ENCODE measurements around the gene TCERG1L. TPM values are rescaled to one million over a fixed set of nuclear protein-coding genes. Genes with fewer than 3 reads are reported as not detected.
"Not testable (repeated sequence)": the region's sequence is repeated elsewhere in the genome, so short reads cannot be mapped to it uniquely, and the experiment has no call there.

Gene TCERG1L
- total RNA-seq, 1 donor from 2014 or later = not detected

DNA sequence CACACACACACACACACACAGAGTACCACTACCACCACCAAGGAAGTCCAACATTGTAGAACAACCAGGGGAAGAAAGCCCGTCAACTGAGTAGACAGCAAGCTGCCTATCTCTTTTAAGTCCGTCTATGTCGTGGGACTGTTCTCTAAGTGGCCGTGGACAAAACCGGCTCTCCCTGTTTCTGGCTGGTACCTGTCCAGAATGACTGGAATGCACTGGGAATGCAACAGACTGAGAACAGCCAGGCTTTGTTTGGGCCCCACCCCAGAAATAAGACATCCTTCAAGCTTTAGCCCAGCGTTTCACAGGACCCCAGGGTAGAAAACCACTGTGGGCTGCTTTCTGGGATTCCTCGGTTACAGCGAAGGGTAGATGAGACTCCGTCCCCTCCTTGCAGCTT is 203.6 kb downstream of the TCERG1L start:
- H3K36me3 Mint-ChIP-seq (ENCODE audit: low read depth) = no peaks in the 10 kb centered on the region
- H3K4me3 Mint-ChIP-seq = no peak overlapping the region
- no peaks in the 10 kb centered on the region for H3K9me3 Mint-ChIP-seq
- H3K4me1 Mint-ChIP-seq = no peaks in the 10 kb centered on the region
- intact Hi-C loops (cut with micrococcal nuclease) = no loop called here
- no peaks in the 10 kb centered on the region for H3K27me3 Mint-ChIP-seq
- no peak overlapping the region for H3K27ac Mint-ChIP-seq
- no peak for DNase-seq

DNA sequence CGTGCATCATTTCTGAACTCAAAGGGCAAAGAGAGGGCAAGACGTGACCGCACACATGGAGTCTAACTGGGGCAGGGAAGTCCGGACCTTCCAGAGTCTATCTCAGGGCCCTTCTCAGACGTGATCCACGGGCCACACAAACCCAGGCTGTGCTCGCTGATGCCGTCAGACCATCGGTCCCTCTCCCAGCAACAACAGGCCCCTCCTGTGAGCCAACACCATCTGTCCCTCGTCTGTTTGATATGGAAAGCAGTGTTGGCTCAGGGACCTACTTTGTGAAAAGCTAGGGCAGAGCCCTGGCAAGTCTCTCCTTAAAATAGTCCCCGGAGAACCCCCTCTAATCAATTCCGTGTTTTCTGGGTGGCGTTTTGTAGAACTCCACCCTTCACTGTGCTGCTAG is 208.8 kb downstream of the TCERG1L start:
- no peaks in the 10 kb centered on the region for H3K27me3 Mint-ChIP-seq
- intact Hi-C loops (cut with micrococcal nuclease) = no loop called here
- no peaks in the 10 kb centered on the region for H3K4me1 Mint-ChIP-seq
- H3K4me3 Mint-ChIP-seq = no peak overlapping the region
- no peak for DNase-seq
- H3K27ac Mint-ChIP-seq = no peak overlapping the region
- H3K9me3 Mint-ChIP-seq = no peaks in the 10 kb centered on the region
- no peaks in the 10 kb centered on the region for H3K36me3 Mint-ChIP-seq (ENCODE audit: low read depth)

DNA sequence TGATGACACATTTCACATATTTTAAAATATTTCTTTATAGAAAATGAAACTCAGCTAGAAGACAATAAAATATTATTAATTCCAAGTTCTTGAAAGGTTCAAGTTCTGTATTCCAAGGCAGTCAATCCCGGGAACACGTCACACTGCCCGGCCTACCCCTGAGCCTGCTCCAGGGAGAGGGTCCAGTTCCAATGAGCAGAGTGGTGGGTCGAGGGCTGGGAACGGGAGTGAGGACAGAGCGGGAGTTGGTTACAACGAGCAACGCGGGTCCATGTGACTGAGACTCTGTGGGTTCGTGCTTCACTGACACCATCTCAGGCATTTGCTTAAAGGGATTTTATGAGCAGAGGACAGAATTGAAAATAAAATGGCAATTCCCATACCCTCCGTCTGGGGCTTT is 209.4 kb downstream of the TCERG1L start:
- intact Hi-C loops (cut with micrococcal nuclease) = no loop called here

DNA sequence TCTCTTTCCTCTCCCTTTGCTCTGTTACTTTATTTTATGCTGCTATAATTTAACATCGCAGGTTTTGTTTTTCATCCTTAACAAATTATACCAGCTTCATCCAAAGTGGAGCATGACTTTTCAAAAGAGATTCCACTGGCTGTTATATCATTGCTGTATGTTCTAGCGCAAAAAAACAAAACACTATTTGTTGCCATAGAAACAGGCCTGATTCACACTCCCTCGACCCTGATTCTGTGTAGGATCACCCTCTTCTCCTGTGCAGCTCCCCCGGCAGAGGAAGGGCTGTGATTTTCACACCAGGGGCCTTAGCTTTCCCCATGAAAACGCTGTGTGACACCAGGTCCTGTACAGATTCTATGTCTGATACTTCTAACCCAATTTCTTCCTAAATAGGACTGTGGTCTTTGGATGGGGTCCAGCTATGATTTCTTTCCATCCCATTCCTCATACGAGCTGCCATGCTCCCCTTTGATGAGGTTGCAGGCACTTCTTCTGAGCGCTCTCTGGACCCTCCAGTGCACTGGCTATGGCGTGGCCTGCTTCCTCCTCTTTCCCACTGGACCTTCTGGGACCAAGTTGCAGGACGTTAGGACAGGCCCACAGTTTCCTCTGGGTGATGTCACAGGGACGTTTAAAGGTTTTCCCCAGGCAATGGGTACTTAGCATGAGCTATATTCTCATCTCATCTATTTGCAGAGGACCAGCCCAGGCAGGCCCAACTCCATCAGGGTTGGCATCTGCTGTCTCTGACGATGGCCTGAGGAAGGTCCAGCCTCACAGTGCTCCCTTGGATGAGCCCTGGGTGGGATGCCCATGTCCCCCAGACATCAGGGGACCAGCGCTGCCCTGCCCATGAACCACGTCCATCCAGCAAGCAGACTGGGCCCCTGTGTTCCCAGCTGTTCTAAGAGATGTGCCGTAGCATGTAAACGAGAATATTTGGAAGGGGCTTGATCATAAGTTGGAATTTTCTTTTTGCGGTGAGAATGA is 210.8 kb downstream of the TCERG1L start:
- intact Hi-C loops (cut with micrococcal nuclease); H3K27me3 Mint-ChIP-seq; H3K36me3 Mint-ChIP-seq (ENCODE audit: low read depth); DNase-seq; H3K9me3 Mint-ChIP-seq; H3K4me3 Mint-ChIP-seq; H3K4me1 Mint-ChIP-seq; H3K27ac Mint-ChIP-seq: not testable (repeated sequence)

More for the DNA sequence above, 209.4 kb downstream of the TCERG1L start:
- no peak overlapping the region for H3K4me3 Mint-ChIP-seq
- no peak overlapping the region for H3K27ac Mint-ChIP-seq
- no peaks in the 10 kb centered on the region for H3K4me1 Mint-ChIP-seq
- no peaks in the 10 kb centered on the region for H3K9me3 Mint-ChIP-seq
- no peaks in the 10 kb centered on the region for H3K27me3 Mint-ChIP-seq
- no peaks in the 10 kb centered on the region for H3K36me3 Mint-ChIP-seq (ENCODE audit: low read depth)
- DNase-seq = no peak

DNA sequence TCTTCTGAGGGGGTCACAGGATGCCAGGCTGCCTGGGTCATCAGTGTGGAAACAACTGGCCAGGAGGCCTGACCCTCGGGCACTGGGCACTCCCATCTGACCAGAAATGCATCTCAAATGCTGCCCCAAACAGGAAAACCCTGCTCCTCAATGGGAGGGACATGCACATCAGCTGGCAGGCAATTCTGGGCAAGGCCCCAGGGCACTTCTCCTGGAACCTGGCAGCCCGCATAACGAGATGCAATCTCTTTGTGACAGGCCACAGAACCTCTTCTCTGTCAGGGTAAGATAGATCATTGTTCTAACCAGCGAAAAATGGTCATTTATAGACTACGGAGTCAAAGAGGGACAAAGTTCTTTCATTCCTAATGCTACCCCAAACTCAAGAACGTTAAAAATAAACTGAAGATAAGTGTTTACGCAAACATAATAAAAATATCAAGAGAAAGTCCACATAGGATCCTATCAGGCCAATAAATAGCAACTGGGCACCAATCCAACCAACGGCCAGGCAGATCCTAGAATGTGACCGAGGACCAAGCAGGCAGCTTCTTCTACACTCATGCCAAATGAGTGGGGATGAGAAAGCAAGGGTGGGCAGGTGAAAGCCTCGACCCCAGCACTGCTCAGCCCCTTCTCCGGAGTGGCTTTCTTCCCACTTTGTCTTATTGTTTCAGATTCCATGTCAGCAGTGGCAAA is 212.3 kb downstream of the TCERG1L start:
- no peaks in the 10 kb centered on the region for H3K36me3 Mint-ChIP-seq (ENCODE audit: low read depth)
- H3K27ac Mint-ChIP-seq = no peak overlapping the region
- no peaks in the 10 kb centered on the region for H3K27me3 Mint-ChIP-seq
- H3K9me3 Mint-ChIP-seq = no peaks in the 10 kb centered on the region
- no peaks in the 10 kb centered on the region for H3K4me1 Mint-ChIP-seq
- H3K4me3 Mint-ChIP-seq = no peak overlapping the region
- intact Hi-C loops (cut with micrococcal nuclease) = no loop called here
- no peak for DNase-seq

DNA sequence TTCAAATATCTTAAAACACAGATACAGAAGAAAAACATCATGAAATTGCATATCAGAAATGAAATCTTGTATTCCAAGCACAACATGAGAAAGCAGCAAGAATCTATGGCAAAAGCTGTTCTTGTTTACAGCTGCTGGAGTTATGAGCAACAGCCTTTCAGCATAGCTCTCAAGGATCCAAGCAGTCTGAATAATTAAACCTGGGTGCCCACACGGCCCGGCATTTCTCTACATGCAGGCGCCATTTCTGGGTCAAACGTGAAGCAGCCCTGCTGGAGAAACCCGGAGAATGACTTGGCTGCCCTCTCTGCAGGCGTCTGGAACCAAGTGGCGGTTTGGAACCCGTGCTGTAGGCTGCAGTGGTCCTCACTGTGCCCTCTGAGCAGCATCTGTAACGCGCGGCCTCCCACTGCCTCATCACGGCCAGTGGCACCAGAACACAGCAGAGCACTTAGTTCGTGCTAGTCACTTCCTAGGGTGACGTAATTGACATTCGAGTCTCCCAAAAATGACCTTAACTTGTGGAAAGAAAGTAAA is 213.0 kb downstream of the TCERG1L start:
- Mint-ChIP-seq H3K27ac (no peak overlapping the region), H3K4me1 (no peaks in the 10 kb centered on the region), H3K4me3 (no peak overlapping the region), H3K27me3 (no peaks in the 10 kb centered on the region), H3K36me3 (ENCODE audit: low read depth) (no peaks in the 10 kb centered on the region), H3K9me3 (no peaks in the 10 kb centered on the region)
- intact Hi-C loops (cut with micrococcal nuclease) = no loop called here
- DNase-seq = no peak

DNA sequence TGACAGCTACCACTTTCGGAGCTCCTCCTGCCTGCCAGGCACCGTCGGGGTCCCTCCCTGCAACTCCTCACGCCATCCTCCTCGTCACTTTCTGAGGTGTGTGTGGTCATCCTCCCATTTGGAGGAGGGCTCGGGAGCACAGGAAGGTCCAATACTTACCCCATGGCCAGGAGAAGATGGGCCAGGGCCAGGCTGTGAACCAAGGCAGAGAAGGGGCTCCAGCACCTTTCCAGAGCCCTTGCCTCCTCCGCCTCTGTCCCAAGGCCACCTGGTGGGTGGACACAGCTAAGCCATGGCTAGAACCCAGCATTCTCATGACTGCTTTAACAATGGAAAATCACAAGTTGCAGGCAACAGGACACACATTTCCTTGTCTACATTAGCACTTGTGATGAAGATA is 215.5 kb downstream of the TCERG1L start:
- Mint-ChIP-seq H3K4me3 (no peak overlapping the region), H3K4me1 (no peaks in the 10 kb centered on the region), H3K27ac (no peak overlapping the region), H3K9me3 (no peaks in the 10 kb centered on the region), H3K36me3 (ENCODE audit: low read depth) (no peaks in the 10 kb centered on the region), H3K27me3 (no peaks in the 10 kb centered on the region)
- DNase-seq = no peak
- intact Hi-C loops (cut with micrococcal nuclease) = no loop called here

DNA sequence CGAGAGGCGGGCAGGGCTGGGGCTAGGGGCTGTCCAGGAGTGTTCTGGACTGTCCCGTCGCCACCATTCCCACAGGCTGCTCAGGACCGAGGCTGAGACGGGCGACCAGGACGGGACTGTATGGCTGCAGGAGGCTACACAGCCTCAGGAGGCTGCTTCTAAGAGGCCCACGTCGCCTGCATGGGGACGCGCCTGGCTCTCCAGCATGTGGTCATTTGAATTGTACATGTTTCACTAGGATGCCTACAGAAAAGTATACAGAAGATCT is 216.3 kb downstream of the TCERG1L start:
- Mint-ChIP-seq H3K27ac (no peak overlapping the region), H3K4me3 (no peak overlapping the region), H3K27me3 (no peaks in the 10 kb centered on the region), H3K9me3 (no peaks in the 10 kb centered on the region), H3K36me3 (ENCODE audit: low read depth) (no peaks in the 10 kb centered on the region), H3K4me1 (no peaks in the 10 kb centered on the region)
- intact Hi-C loops (cut with micrococcal nuclease) = no loop called here
- DNase-seq = no peak

DNA sequence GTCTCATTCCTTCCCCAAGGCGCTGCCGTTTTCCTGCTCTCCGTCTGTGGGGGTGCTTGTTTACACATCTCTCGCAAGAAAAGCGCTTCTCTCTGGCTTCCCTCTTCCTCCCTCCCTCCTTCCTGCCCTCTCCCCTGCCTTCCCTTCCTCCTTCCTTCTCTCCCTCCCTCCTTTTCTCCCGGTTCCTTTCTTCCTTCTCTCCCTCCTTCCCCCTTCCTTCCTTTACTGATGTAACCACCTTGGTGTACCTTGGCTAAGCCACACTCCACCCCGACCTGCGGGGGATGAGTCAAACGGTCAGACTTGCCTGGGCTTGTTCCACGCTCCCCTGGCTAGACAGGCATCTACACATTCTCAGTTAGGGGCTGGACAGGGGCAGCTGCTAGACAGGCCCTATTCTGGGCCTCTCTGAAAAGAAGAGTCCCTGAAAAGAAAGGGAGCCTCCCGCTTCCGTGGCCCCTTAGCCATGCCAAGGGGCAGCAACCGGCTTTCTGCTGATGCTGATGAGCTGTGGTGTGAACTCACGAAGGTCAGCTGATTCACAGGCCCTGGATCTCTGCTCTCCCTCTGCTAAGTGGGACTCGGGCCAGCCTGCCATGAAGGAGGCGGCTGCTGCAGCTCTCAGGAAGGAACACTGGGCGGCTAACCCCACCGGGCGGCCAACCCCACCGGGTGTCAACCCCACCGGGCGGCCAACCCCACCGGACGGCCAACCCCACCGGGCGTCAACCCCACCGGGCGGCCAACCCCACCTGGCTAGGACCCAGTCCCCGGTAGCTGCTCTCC is 216.8 kb downstream of the TCERG1L start:
- Mint-ChIP-seq H3K9me3 (no peaks in the 10 kb centered on the region), H3K27ac (peak overlapping the region; percentile 29), H3K36me3 (ENCODE audit: low read depth) (no peaks in the 10 kb centered on the region), H3K4me3 (no peak overlapping the region), H3K27me3 (no peaks in the 10 kb centered on the region), H3K4me1 (no peaks in the 10 kb centered on the region)
- no peak for DNase-seq
- intact Hi-C loops (cut with micrococcal nuclease) = no loop called here

DNA sequence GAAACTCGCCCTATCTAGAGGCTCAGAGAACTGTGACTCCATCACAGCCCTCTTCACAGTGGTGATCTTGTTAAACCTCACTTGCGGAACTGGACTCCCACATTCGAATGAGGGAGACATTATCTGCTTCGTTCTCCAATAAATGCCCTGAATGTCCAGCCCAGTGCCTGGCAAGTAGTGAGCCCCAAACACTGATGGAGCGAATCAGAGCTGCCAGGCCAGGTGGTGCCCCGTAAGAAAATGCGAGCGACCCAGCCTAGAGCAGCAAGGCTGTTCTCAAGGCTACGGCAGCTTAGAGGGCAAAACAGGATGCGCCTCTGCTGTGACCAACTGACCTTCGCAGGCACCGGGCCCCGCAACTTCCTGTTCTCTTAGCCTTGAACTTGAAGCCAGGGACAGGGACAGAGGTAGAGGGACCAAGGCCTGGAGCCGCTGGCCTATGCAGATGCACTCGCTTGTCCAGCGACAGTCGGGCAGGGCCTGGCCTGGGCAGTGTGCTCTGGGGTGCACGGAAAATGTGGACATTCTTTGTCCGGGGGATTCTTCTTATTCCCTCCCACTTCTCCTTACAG is 217.6 kb downstream of the TCERG1L start:
- no peaks in the 10 kb centered on the region for H3K27me3 Mint-ChIP-seq
- no peak overlapping the region for H3K27ac Mint-ChIP-seq
- intact Hi-C loops (cut with micrococcal nuclease) = no loop called here

DNA sequence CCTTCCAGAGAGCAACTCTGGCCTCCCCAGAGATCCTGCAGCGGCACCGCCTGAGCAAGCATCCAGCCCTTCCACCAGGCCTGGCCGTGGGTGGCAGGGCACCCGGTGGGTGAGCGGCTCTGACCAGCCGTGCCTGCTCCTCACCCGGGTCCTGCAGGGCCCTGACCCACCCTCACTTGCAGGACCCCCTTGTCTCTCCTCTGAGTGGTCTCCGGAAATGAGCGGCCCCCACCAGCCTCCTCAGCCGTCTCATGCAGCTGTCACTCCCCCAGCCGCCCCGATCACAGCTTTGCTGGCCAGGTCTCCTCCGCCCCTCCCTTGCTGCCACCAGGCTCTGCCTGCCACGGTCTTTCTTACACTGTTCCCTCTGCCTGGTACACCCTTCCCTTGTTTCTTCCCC is 218.2 kb downstream of the TCERG1L start:
- Mint-ChIP-seq H3K27me3 (no peaks in the 10 kb centered on the region), H3K9me3 (no peaks in the 10 kb centered on the region), H3K4me1 (no peaks in the 10 kb centered on the region), H3K36me3 (ENCODE audit: low read depth) (no peaks in the 10 kb centered on the region), H3K27ac (no peak overlapping the region), H3K4me3 (no peak overlapping the region)
- intact Hi-C loops (cut with micrococcal nuclease) = no loop called here
- DNase-seq = no peak

More for the DNA sequence above, 217.6 kb downstream of the TCERG1L start:
- Mint-ChIP-seq H3K4me1 (no peaks in the 10 kb centered on the region), H3K36me3 (ENCODE audit: low read depth) (no peaks in the 10 kb centered on the region), H3K4me3 (no peak overlapping the region), H3K9me3 (no peaks in the 10 kb centered on the region)
- no peak for DNase-seq

DNA sequence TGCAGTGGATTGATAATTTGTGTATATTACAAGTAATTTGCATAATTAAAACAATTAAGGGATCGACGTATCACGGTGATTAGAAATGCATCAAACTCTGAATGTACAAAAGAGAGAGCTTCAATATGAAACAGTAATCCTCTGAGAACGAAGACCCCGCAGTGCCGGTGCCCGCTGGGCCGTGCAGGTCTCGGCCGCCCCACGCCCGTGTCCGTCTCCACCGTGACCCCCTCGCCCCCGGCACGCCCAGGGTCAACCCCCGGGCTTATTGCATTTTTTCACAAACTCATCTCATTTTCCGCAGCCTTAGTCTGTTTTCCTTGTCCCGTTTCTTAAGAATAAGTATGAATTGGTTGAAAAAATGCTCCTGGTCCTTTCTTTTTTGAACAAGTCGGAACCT is 218.6 kb downstream of the TCERG1L start:
- H3K36me3 Mint-ChIP-seq (ENCODE audit: low read depth) = no peaks in the 10 kb centered on the region

DNA sequence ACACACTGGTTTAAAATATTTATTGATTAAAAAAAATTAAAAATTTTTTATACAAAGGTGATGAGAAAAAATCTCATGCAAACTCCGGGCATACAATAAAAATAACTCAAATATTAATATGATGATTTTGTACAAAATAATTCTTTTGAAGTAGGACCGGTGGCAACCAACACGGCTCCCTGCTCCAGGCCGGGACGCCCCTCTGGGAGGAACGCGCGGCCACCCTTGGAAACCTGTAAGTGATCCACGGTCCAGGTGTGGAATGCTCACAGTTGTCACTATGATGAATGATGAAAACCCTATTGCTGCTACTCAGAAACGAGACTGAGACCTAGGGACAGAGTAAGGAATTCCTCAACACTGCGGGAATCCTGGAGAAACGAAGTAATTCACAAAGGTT is 219.1 kb downstream of the TCERG1L start:
- Mint-ChIP-seq H3K27me3 (no peaks in the 10 kb centered on the region), H3K36me3 (ENCODE audit: low read depth) (no peaks in the 10 kb centered on the region), H3K4me1 (no peaks in the 10 kb centered on the region), H3K9me3 (no peaks in the 10 kb centered on the region), H3K4me3 (no peak overlapping the region), H3K27ac (no peak overlapping the region)
- intact Hi-C loops (cut with micrococcal nuclease) = no loop called here
- no peak for DNase-seq

More for the DNA sequence above, 218.6 kb downstream of the TCERG1L start:
- no peaks in the 10 kb centered on the region for H3K27me3 Mint-ChIP-seq
- DNase-seq = no peak
- H3K27ac Mint-ChIP-seq = no peak overlapping the region
- no peak overlapping the region for H3K4me3 Mint-ChIP-seq
- intact Hi-C loops (cut with micrococcal nuclease) = no loop called here
- H3K9me3 Mint-ChIP-seq = no peaks in the 10 kb centered on the region
- no peaks in the 10 kb centered on the region for H3K4me1 Mint-ChIP-seq

All from activated CD4-positive, alpha-beta T cell treated with anti-CD3 and anti-CD28 coated beads, Interleukin-2, amount 10 ng/mL, durations not matched to agents 24 days and 14 days (primary cell).